H1 (cell line): ENCODE results near the gene IL23A.

Source experiments
- CTCF ChIP-seq, 3 experiments: IDR thresholded peaks; 1 replicate in 2 of 3; 2 replicates in 1 of 3; pipeline versions ENCODE4 v1.5.1 to v1.6.1; 2011; ENCODE audit warnings: low read length in 3 of 3, mild to moderate bottlenecking in 3 of 3, inconsistent platforms in 2 of 3, low read depth in 1 of 3, moderate library complexity in 1 of 3; ENCODE audit not compliant: insufficient read depth in 1 of 3; ENCODE audit errors: control extremely low read depth in 1 of 3
- JUND ChIP-seq: IDR thresholded peaks from 2 replicates; pipeline ENCODE4 v1.6.1; 2011; ENCODE audit warnings: mild to moderate bottlenecking, improper control_type of control experiment, low read length
- PHF8 ChIP-seq: fragments of 200-600 bp; sonication (generic); conservative IDR thresholded peaks from 2 replicates; pipeline ENCODE4 v1.7.1; 2012; ENCODE audit warnings: low read depth, mild to moderate bottlenecking, inconsistent platforms, low read length, moderate library complexity
- YY1 ChIP-seq: IDR thresholded peaks from 2 replicates; pipeline ENCODE4 v1.6.1; 2011; ENCODE audit warnings: low read depth, mild to moderate bottlenecking, low read length

GRCh38 chr12:56321027-56321426, 17.7 kb upstream of the IL23A start:
- TF ChIP-seq JUND (no peak), PHF8 (no peak), YY1 (no peak), CTCF (IDR thresholded peaks at IDR 0.05; ENCODE audit: control extremely low read depth in 1 of 3, insufficient read depth in 1 of 3, low read depth in 1 of 3, low read length in 3 of 3) (no peak)
